Esophagus muscularis mucosa (tissue), 3 donors: ENCODE measurements around the gene TUFT1.

Experiments
- POLR2AphosphoS5 ChIP-seq, 2 donors: sonication (generic); formaldehyde crosslinking; IDR thresholded peaks; one replicate each; pipeline ENCODE4 v1.6.1; 2017; ENCODE audit warnings: antibody characterized with exemption in 2 of 2
- TF ChIP-seq, protein P1 (sequence below), 3 experiments: fragments of 200-600 bp in 2 of 3; fragments of 450-650 bp in 1 of 3; sonication (generic) in 2 of 3; IDR thresholded peaks; one replicate each; pipeline ENCODE4 v1.5.1; 2017 to 2019; ENCODE audit warnings: antibody characterized with exemption in 3 of 3, mild to moderate bottlenecking in 2 of 3, moderate library complexity in 1 of 3

DNA sequence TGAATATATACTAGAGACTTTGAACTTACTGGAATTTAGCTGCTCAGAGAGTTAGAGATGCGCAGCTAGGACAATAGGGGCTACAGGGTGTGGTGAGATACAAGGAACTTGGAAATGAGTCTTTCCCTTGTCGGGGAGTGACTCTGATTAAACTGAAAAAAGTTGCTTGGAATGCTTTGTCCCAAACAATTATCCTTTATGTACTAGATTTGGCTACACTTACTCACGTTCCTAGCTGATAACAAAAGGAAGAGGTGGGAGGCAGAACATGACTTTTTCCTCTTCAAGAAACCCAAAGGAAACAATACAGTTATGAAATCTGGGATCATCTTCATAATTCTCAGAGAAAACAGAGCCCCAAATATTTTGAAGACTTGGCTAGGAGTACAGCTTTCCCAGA is 35.9 kb upstream of the TUFT1 start:
- TF ChIP-seq, protein P1, sequence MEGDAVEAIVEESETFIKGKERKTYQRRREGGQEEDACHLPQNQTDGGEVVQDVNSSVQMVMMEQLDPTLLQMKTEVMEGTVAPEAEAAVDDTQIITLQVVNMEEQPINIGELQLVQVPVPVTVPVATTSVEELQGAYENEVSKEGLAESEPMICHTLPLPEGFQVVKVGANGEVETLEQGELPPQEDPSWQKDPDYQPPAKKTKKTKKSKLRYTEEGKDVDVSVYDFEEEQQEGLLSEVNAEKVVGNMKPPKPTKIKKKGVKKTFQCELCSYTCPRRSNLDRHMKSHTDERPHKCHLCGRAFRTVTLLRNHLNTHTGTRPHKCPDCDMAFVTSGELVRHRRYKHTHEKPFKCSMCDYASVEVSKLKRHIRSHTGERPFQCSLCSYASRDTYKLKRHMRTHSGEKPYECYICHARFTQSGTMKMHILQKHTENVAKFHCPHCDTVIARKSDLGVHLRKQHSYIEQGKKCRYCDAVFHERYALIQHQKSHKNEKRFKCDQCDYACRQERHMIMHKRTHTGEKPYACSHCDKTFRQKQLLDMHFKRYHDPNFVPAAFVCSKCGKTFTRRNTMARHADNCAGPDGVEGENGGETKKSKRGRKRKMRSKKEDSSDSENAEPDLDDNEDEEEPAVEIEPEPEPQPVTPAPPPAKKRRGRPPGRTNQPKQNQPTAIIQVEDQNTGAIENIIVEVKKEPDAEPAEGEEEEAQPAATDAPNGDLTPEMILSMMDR (IDR thresholded peaks at IDR 0.05) = no peak
- TF ChIP-seq POLR2AphosphoS5 (IDR thresholded peaks at IDR 0.05) = no peak
